ENCODE results near the gene LMO7. TPM values are rescaled to one million over a fixed set of nuclear protein-coding genes. Genes with fewer than 3 reads are reported as not detected.

The LMO7 gene
- total and polyA plus RNA-seq, 4 donors = 75.9 to 679 (median 214) TPM

GRCh38 chr13:75901501-75901900 lies 265.4 kb downstream of the LMO7 start:
- TF ChIP-seq CTCF (IDR thresholded peaks at IDR 0.05; ENCODE audit: control extremely low read depth, extremely low read depth) = no peak
- no peak for DNase-seq
- no peak for ATAC-seq (ENCODE audit: insufficient read depth, low FRiP score)
- Histone ChIP-seq H3K27ac (ENCODE audit: low read depth in 1 of 2, low read length in 1 of 2) (no peak overlapping the region), H3K9ac (ENCODE audit: insufficient read depth in 1 of 2, low read length in 2 of 2) (no peak overlapping the region), H3K27me3 (ENCODE audit: control insufficient read depth in 3 of 3, insufficient read depth in 3 of 3, low read length in 2 of 3) (no peaks in the 10 kb centered on the region), H3K4me3 (no peak overlapping the region), H3K9me3 (ENCODE audit: control insufficient read depth in 4 of 4, insufficient read depth in 3 of 4, low read length in 3 of 4) (peaks cover 0 to 2% (median 0%) of the 10 kb centered on the region in 4 donors), H3K36me3 (ENCODE audit: control insufficient read depth in 4 of 4, insufficient read depth in 4 of 4, low read length in 4 of 4) (no peaks in the 10 kb centered on the region), H3K4me1 (ENCODE audit: control insufficient read depth in 5 of 5, insufficient read depth in 5 of 5, low read length in 5 of 5) (peaks cover 0 to 6% (median 0%) of the 10 kb centered on the region in 5 donors)
- WGBS, 2 donors = 86 to 89% methylated on average over 2 of the region's 2 CpGs

- no peak overlapping the region for H3K4me3 ChIP-seq
- H3K4me1 ChIP-seq (ENCODE audit: control insufficient read depth in 5 of 5, insufficient read depth in 5 of 5, low read length in 5 of 5) = peaks cover 0 to 6% (median 0%) of the 10 kb centered on the region in 5 donors
- whole genome bisulfite sequencing, 2 donors = 83 to 84% methylated on average over 8 of the region's 8 CpGs
- DNase-seq = no peak
- no peak overlapping the region for H3K27ac ChIP-seq (ENCODE audit: low read depth in 1 of 2, low read length in 1 of 2)
- H3K9ac ChIP-seq (ENCODE audit: insufficient read depth in 1 of 2, low read length in 2 of 2) = no peak overlapping the region
- no peaks in the 10 kb centered on the region for H3K27me3 ChIP-seq (ENCODE audit: control insufficient read depth in 3 of 3, insufficient read depth in 3 of 3, low read length in 2 of 3)
- H3K9me3 ChIP-seq (ENCODE audit: control insufficient read depth in 4 of 4, insufficient read depth in 3 of 4, low read length in 3 of 4) = peaks cover 0 to 2% (median 0%) of the 10 kb centered on the region in 4 donors
- ATAC-seq (ENCODE audit: insufficient read depth, low FRiP score) = no peak
- H3K36me3 ChIP-seq (ENCODE audit: control insufficient read depth in 4 of 4, insufficient read depth in 4 of 4, low read length in 4 of 4) = no peaks in the 10 kb centered on the region
- no peak for TF ChIP-seq CTCF (IDR thresholded peaks at IDR 0.05; ENCODE audit: control extremely low read depth, extremely low read depth)
Observed at GRCh38 chr13:75902166-75903104, 266.3 kb downstream of the LMO7 start.

- Histone ChIP-seq H3K4me1 (ENCODE audit: control insufficient read depth in 5 of 5, insufficient read depth in 5 of 5, low read length in 5 of 5) (peaks cover 0 to 6% (median 4%) of the 10 kb centered on the region in 5 donors), H3K4me3 (no peak overlapping the region), H3K27ac (ENCODE audit: low read depth in 1 of 2, low read length in 1 of 2) (no peak overlapping the region), H3K9ac (ENCODE audit: insufficient read depth in 1 of 2, low read length in 2 of 2) (no peak overlapping the region), H3K9me3 (ENCODE audit: control insufficient read depth in 4 of 4, insufficient read depth in 3 of 4, low read length in 3 of 4) (peaks cover 0 to 2% (median 0%) of the 10 kb centered on the region in 4 donors), H3K36me3 (ENCODE audit: control insufficient read depth in 4 of 4, insufficient read depth in 4 of 4, low read length in 4 of 4) (no peaks in the 10 kb centered on the region), H3K27me3 (ENCODE audit: control insufficient read depth in 3 of 3, insufficient read depth in 3 of 3, low read length in 2 of 3) (no peaks in the 10 kb centered on the region)
- WGBS, 2 donors = 78 to 86% methylated on average over 2 of the region's 2 CpGs
- DNase-seq (peak; percentile 21 to 40 (median 31)), ATAC-seq (ENCODE audit: insufficient read depth, low FRiP score) (no peak)
- TF ChIP-seq CTCF (IDR thresholded peaks at IDR 0.05; ENCODE audit: control extremely low read depth, extremely low read depth) = no peak
Observed at GRCh38 chr13:75904012-75904411, 267.9 kb downstream of the LMO7 start.

Measured in lung (tissue), 12 donors.